ENCODE results near the gene CRTAP.
"Not testable (repeated sequence)": the region's sequence is repeated elsewhere in the genome, so short reads cannot be mapped to it uniquely, and the experiment has no call there.

Gene CRTAP

DNA sequence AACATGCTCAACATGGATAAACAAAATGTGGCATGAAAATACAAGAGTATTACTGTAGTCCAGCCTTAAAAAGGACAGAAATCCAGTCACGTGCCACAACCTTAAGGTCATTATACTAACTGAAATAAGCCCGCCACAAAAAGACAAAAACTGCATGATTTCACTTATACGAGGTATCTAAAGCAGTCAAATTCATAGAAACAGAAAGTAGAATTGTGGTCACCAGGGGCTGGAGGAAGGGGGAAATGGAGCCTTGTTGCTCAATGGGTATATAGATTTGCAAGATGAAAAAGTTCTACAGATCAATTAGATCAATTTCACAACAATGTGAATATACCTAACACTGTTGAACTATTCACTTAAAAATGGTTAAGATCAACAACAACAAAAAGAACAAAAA lies 24.3 kb upstream of the CRTAP start:
- peak overlapping the region; percentile 21 for H3K27ac Mint-ChIP-seq
- peaks cover 3% of the 10 kb centered on the region in 2 donors for H3K9me3 Mint-ChIP-seq
- peaks cover 52 to 95% of the 10 kb centered on the region in 2 donors for H3K4me1 Mint-ChIP-seq
- DNase-seq: no peak
- peaks cover 45 to 62% of the 10 kb centered on the region in 2 donors for H3K36me3 Mint-ChIP-seq
- peak; percentile 75 to 80 for ATAC-seq (replicated peaks)
- peak overlapping the region; percentile 1 to 33 for H3K4me3 Mint-ChIP-seq
- H3K27me3 Mint-ChIP-seq: no peaks in the 10 kb centered on the region

DNA sequence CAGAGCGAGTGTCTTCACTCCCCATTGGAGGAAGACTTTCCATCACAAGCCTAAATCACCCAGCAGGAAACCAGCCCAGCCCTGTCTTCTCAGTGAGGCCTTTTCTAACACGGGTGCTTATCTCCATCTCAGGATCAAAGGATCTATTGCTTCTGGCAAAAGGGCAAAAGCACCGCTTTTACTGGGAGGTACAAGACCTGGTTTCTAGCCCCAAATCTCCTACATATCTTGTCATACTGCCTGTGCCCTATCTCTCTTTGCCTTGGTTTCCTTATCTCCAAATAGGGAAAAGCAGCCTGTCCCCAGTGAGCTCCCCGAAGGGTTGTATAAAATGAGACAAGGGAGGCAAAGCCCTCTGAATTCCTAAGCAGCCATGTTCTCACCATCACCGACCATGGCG lies 22.1 kb upstream of the CRTAP start:
- no peak for DNase-seq
- Mint-ChIP-seq H3K9me3 (peaks cover 3% of the 10 kb centered on the region in 2 donors), H3K36me3 (peaks cover 47 to 63% of the 10 kb centered on the region in 2 donors)

DNA sequence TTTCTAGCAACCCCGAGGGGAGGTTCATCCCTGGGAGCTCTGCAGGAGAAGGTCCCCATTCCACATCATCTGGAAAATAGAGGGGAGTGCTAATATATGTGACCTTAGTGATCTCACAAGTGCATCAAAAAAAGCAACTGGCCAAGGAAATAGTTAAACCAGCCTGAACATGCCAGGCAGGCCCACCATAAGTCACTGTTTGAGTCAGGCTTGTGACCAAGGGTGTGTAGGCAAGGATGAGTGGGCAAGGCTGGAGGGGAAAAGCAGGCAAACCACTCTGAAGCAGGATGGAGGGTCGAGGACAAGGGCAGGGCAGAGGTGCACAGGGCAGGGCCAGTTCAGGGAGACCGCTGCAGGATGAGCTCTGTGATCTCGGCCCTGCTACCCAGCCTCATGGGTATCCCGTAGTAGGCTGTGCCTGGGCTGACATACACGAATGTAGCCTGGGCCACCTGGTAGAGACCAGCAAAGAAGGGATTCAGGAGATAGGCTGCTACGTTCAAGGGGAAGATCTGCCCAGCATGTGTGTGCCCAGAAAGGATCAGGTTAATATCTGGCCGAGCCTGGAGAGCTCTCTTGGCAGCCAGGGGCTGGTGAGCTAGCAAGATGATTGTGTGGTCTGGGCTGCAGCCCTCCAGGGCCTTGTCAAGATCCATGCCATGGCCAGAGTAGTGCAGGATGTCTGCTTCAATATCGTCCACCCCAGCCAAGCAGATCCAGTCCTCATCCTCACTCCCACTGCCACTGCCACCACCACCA lies 21.1 kb upstream of the CRTAP start:
- H3K27ac Mint-ChIP-seq: peak overlapping the region; percentile 91
- H3K9me3 Mint-ChIP-seq: peaks cover 3% of the 10 kb centered on the region in 2 donors
- peaks cover 42 to 56% of the 10 kb centered on the region in 2 donors for H3K36me3 Mint-ChIP-seq
- peaks cover 54 to 81% of the 10 kb centered on the region in 2 donors for H3K4me1 Mint-ChIP-seq
- ATAC-seq (replicated peaks) (no peak), DNase-seq (no peak)
- H3K4me3 Mint-ChIP-seq: no peak overlapping the region
- H3K27me3 Mint-ChIP-seq: no peaks in the 10 kb centered on the region

More for the DNA sequence above, 22.1 kb upstream of the CRTAP start:
- H3K27me3 Mint-ChIP-seq: no peaks in the 10 kb centered on the region
- H3K27ac Mint-ChIP-seq: peak overlapping the region; percentile 68
- H3K4me3 Mint-ChIP-seq: no peak overlapping the region
- H3K4me1 Mint-ChIP-seq: peaks cover 56 to 89% of the 10 kb centered on the region in 2 donors
- no peak for ATAC-seq (replicated peaks)

DNA sequence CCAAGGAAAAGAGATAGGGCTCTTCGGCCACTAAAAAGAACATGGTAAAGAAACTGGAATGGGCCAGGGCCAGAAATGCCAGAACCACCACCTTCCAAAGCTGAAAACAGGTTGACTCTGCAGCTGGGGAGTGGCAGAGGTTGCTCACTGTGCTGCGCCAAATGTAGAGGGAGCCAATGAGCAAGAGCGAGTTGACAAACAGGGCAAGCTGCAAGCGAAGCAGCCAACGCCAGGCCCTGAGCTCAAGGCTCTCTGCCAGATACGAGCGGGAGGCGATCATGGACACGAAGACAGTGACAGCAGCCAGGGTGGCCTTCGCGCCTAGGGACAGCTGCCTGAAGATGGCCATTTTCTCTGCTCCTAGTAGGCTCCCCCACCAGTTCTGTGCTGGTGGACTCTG lies 20.0 kb upstream of the CRTAP start:
- ATAC-seq (replicated peaks): no peak
- Mint-ChIP-seq H3K9me3 (peaks cover 3% of the 10 kb centered on the region in 2 donors), H3K27me3 (no peaks in the 10 kb centered on the region), H3K27ac (no peak overlapping the region), H3K4me3 (no peak overlapping the region), H3K36me3 (peaks cover 37 to 44% of the 10 kb centered on the region in 2 donors), H3K4me1 (peaks cover 46 to 69% of the 10 kb centered on the region in 2 donors)
- DNase-seq: no peak

DNA sequence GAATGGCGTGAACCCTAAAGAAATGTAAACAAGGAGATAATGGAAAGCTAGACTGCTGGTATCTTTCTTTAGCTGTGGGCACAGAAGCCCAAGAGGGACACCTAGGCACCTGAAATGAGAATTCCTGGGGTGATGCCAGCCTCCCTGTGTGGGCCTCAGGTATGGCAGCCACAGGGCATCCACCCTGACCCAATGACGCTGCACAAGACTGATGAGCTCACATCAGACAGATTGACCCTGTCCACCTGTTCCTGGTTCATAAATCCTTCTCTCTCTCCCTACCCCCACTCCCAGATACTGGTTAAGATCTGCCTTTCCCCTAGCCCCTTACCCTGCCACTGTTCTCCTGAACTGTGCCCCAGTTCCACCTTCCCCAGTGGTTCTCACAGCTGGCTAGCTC lies 18.4 kb upstream of the CRTAP start:
- Mint-ChIP-seq H3K9me3 (peaks cover 3% of the 10 kb centered on the region in 2 donors), H3K27ac (peak overlapping the region; percentile 95), H3K4me1 (peaks cover 34 to 53% of the 10 kb centered on the region in 2 donors), H3K4me3 (peak overlapping the region; percentile 97 to 98), H3K27me3 (no peaks in the 10 kb centered on the region), H3K36me3 (peaks cover 32 to 34% of the 10 kb centered on the region in 2 donors)
- no peak for DNase-seq
- ATAC-seq (replicated peaks): no peak

DNA sequence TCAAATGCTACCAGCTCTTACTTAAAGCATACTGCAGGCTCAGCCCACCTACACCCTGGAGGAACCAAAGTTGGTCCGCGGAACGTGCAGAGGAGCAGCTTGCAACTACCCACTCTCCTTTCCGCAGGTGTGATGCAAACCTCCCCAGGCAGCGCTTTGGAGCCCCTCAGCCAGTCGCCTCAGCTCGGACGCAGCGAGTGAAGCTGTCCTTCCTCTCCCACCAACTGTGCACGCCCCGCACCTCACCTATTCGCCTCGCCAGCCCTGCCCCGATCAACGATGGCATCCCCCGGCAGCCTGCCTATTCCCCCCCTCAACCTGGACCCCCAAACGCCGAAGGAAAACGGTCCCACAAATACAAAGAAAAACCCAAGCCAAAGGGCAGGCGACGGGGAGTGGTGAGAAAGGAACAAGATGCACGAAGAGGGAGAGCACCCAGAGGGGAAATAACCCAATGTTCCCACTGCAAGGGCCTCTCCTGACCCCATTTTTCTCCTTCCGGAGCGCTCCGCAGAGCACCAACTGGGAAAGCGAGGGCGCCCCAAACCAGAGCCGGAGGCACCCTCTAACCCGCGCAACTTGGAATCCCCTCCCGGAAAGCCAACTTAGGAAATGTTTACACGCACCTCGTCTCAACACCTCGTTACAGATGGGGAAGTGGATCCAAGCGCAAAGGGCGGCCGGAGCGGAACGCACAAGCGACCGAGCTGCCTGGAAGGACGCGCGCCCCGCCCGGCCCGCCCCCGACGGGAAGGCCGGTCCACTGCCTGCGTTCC lies 17.5 kb upstream of the CRTAP start:
- DNase-seq (peak; percentile 55), ATAC-seq (replicated peaks) (peak; percentile 77 to 78)
- H3K27me3 Mint-ChIP-seq: no peaks in the 10 kb centered on the region
- H3K9me3 Mint-ChIP-seq: peaks cover 3% of the 10 kb centered on the region in 2 donors
- H3K27ac Mint-ChIP-seq: peak overlapping the region; percentile 95
- H3K4me3 Mint-ChIP-seq: peak overlapping the region; percentile 97 to 98
- H3K36me3 Mint-ChIP-seq: peaks cover 25 to 29% of the 10 kb centered on the region in 2 donors
- H3K4me1 Mint-ChIP-seq: peaks cover 28 to 45% of the 10 kb centered on the region in 2 donors

DNA sequence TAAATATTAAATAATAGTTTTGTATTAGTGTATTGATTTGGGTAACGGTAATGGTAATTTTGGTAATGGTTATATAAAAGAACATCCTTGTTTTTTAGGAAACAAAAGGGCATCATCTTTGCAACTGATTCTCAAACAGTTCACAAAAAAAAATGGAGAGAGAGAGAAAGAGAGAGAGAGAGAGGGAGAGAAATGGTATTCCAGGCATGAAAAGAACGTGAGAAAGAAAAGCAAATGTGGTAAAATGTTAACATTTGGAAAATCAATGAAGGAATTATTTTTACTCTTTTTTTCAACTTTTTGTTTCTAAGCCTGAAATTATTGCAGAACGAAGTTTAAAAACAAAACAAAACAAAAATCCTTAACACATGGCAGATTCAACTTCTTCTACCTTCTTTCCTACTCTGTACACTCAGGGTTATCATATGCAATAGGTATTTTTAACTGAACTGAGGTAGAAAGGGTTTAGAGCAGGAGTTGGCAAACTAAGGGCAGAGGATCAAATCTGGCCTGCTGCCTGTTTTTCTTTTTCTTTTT lies 14.6 kb upstream of the CRTAP start:
- H3K27me3 Mint-ChIP-seq: no peaks in the 10 kb centered on the region
- H3K4me3 Mint-ChIP-seq: no peak overlapping the region
- ATAC-seq (replicated peaks) (no peak), DNase-seq (no peak)
- no peaks in the 10 kb centered on the region for H3K9me3 Mint-ChIP-seq
- peaks cover 8 to 16% of the 10 kb centered on the region in 2 donors for H3K4me1 Mint-ChIP-seq
- H3K27ac Mint-ChIP-seq: no peak overlapping the region
- H3K36me3 Mint-ChIP-seq: peaks cover 4 to 5% of the 10 kb centered on the region in 2 donors

DNA sequence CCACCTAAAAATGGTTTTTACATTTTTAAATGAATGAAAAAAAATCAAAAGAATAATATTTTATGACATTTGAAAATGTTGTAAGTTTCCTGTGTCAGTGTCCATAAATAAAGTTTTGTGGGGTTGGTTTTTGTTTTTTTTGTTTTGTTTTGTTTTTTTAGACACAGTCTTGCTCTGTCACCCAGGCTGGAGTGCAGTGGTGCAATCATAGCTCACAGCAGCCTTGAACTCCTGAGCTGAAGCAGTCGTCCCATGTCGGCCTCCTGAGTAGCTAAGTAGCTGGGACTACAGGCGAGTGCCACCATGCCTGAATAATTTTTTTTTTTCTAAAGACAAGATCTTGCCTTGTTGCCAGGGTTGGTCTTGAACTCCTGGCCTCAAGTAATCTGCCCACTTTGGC lies 14.1 kb upstream of the CRTAP start:
- DNase-seq: no peak
- no peak for ATAC-seq (replicated peaks)
- peaks cover 8 to 14% of the 10 kb centered on the region in 2 donors for H3K4me1 Mint-ChIP-seq
- H3K9me3 Mint-ChIP-seq: no peaks in the 10 kb centered on the region
- H3K4me3 Mint-ChIP-seq: no peak overlapping the region
- H3K27me3 Mint-ChIP-seq: no peaks in the 10 kb centered on the region
- no peak overlapping the region for H3K27ac Mint-ChIP-seq
- H3K36me3 Mint-ChIP-seq: peaks cover 4% of the 10 kb centered on the region in 2 donors

DNA sequence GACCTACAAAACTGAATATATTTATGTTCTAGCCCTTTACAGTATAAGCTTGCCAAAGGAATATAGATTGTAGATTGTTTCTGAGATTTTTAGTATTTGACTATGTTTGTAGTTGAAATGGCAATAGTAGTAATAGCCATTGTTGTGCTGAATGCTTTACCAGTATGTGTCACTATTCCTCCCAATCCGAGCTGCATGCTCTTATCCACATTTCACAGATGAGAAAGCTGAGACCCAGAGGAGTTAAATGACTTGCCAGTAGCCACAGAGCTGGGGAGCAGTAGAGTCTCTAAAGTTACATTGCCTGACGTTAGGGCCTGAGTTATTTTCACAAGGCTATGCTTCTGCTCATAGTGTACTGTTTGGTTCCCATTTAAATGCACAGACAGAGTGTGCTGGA lies 13.6 kb upstream of the CRTAP start:
- DNase-seq: no peak
- no peaks in the 10 kb centered on the region for H3K27me3 Mint-ChIP-seq
- peaks cover 4% of the 10 kb centered on the region in 2 donors for H3K36me3 Mint-ChIP-seq
- no peaks in the 10 kb centered on the region for H3K9me3 Mint-ChIP-seq
- no peak for ATAC-seq (replicated peaks)
- peaks cover 8 to 17% of the 10 kb centered on the region in 2 donors for H3K4me1 Mint-ChIP-seq
- H3K4me3 Mint-ChIP-seq: no peak overlapping the region
- H3K27ac Mint-ChIP-seq: no peak overlapping the region

DNA sequence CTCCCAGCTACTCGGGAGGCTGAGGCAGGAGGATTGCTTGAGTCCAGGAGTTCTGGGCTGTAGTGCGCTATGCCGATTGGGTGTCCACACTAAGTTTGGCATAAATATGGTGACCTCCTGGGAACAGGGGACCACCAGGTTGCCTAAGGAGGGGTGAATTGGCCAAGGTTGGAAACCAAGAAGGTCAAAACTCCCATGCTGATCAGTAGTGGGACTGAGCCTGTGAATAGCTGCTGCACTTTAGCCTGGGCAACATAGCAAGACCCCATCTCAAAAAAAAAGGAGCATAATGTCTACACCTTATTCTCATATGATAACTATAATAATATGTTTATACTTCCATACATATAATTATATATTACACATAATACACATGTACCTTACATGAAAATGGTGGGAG lies 10.8 kb upstream of the CRTAP start:
- H3K4me1 Mint-ChIP-seq: peaks cover 12 to 18% of the 10 kb centered on the region in 2 donors
- no peak for DNase-seq
- H3K36me3 Mint-ChIP-seq: peaks cover 4% of the 10 kb centered on the region in 2 donors
- ATAC-seq (replicated peaks): no peak
- H3K27me3 Mint-ChIP-seq: no peaks in the 10 kb centered on the region
- H3K9me3 Mint-ChIP-seq: peaks cover 4% of the 10 kb centered on the region in 2 donors
- H3K27ac Mint-ChIP-seq: no peak overlapping the region
- no peak overlapping the region for H3K4me3 Mint-ChIP-seq

DNA sequence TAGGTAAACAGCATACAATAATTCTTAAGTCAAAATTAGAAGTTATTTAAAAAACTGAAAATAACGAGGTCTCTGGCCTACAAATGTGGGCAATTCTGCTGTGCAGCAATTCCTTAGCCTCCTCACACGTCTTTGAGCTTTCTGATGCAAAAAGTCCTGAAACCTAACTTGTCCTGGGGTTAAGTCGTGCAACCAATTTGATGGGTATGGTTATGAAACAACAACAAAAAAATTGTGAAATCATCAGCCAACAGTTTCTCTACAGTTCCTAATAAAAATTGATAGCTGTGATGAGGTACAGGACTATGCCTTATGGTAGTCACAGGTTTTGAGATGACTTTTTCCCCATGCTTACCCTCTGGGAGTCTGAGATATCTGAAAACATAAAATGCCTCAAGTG lies 10.3 kb upstream of the CRTAP start:
- Mint-ChIP-seq H3K27ac (no peak overlapping the region), H3K36me3 (peaks cover 4% of the 10 kb centered on the region in 2 donors), H3K27me3 (no peaks in the 10 kb centered on the region), H3K4me3 (no peak overlapping the region), H3K9me3 (peaks cover 4% of the 10 kb centered on the region in 2 donors), H3K4me1 (peaks cover 12 to 18% of the 10 kb centered on the region in 2 donors)
- DNase-seq (no peak), ATAC-seq (replicated peaks) (no peak)

DNA sequence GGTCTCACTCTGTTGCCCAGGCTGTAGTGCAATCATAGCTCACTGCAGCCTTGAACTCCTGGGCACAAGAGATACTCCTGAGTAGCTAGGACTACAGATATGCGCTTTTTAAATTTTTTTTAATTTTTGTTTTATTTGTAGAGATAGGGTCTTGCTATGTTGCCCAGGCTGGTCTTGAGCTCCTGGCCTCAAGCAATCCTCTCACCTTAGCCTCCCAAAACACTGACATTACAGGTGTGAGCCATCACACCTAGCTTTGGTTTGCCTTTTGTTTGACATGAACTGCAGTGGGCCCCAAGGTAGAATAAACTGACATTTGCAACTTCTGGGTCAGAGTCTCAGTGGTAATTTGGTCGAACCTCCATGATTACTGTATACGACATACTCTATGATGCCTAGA lies 9.0 kb upstream of the CRTAP start:
- peaks cover 4% of the 10 kb centered on the region in 2 donors for H3K9me3 Mint-ChIP-seq
- no peaks in the 10 kb centered on the region for H3K27me3 Mint-ChIP-seq
- H3K4me1 Mint-ChIP-seq: peaks cover 14 to 18% of the 10 kb centered on the region in 2 donors
- no peak for DNase-seq
- H3K4me3 Mint-ChIP-seq: no peak overlapping the region
- H3K27ac Mint-ChIP-seq: no peak overlapping the region
- H3K36me3 Mint-ChIP-seq: peaks cover 4% of the 10 kb centered on the region in 2 donors
- no peak for ATAC-seq (replicated peaks)

DNA sequence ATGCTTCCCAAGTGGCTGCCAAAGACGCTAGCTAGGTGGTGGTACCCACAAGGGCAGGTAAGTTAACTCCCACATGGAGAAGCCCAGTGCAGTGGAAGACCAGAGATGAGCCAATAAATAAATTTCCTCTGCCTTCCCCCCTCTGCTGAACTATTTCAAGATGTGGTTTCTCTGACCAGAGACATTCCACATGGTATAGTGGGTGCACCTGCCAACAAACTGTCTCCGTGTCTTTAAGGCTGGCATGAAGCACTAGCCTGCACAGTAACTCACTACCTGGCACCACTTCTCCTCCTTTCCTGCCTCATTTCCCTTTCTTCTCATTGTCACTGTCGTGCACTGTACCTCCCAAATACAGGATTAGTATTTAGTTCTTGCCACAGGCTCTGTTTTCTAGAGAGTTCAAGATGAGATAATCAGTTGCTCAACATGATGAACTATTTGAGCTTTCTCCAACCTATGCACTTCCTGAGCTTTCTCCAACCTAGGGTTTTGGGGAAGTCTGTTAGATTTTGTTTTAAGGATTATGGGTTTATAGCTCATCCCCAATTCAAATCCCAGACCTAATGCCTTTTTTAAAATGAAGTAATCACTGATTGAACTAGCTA lies 8.4 kb upstream of the CRTAP start:
- Mint-ChIP-seq H3K4me1 (peaks cover 14 to 18% of the 10 kb centered on the region in 2 donors), H3K36me3 (peaks cover 4% of the 10 kb centered on the region in 2 donors), H3K9me3 (peaks cover 4% of the 10 kb centered on the region in 2 donors), H3K27ac (no peak overlapping the region), H3K27me3 (no peaks in the 10 kb centered on the region), H3K4me3 (no peak overlapping the region)
- DNase-seq: no peak
- ATAC-seq (replicated peaks): no peak

DNA sequence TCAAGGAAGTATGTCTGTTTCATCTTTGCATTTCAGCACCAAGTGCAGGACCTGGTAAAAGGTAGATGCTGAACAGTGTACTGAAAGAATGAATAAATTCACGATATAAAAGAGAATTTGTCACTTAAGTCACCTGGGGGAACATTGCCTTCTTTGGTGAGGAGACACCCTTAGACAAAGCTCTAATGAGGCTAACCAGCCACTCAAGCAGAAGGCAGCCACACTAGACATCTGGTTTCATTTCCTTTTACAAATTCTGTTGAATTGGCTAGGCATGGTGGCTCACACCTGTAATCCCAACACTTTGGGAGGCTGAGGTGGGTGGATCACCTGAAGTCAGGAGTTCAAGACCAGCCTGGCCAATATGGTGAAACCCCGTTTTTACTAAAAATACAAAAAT lies 7.0 kb upstream of the CRTAP start:
- peak overlapping the region; percentile 20 for H3K27ac Mint-ChIP-seq
- H3K27me3 Mint-ChIP-seq, H3K4me3 Mint-ChIP-seq, H3K36me3 Mint-ChIP-seq, H3K9me3 Mint-ChIP-seq: not testable (repeated sequence)
- H3K4me1 Mint-ChIP-seq: peaks cover 19 to 30% of the 10 kb centered on the region in 2 donors
- ATAC-seq (replicated peaks) (peak; percentile 80 to 88), DNase-seq (peak; percentile 17)

Measured in stimulated activated naive B cell treated with anti-CD40 and anti-IgM and Interleukin-4, amounts not matched to agents 10 μg/mL and 1 μg/mL and 100 μg/mL, for 72 hours (primary cell).